ENCODE results near the gene STX4.

DNA sequence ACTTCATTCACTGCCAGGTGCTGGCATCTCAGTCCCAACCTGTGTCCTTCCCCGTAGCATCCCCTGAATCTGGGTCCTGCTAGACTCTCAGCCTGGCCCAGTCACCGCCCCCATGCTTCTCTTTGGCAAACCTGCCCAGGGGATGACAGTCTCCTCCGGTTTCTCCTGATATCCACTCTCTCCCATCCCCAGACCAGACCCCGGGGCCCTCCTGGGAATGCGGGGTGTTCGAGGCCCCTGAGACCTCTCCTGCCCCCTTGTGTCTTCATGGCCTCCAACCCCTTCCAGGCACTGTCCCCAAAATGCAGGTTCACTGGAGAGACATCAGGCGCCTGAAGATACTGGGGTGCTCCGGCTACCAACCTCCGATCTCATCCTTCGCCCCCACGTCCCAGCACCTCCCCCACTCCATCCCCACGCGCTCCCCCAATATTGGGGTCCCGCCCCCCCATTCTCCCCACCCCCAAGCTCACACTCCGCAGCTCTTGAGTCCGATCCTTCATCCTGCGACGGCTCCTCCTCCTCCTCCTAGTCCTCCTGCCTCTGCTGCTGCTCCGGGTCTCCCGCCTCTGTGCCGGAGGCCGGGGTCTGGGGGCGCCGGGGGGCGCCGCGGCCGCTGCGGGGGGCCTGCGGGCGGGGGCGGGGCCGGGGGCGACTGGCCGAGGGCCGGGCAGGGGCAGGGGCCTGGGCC is 23.3 kb upstream of the STX4 start:
- TF ChIP-seq CTCF (IDR thresholded peaks at IDR 0.05; ENCODE audit: low read depth, low read length, missing input control), result no peak
- no peak for TF ChIP-seq EGR1 (IDR thresholded peaks at IDR 0.05; ENCODE audit: low read depth in 2 of 2)
- TF ChIP-seq TAF1 (conservative IDR thresholded peaks at IDR 0.05), result no peak
- TF ChIP-seq, protein P1, sequence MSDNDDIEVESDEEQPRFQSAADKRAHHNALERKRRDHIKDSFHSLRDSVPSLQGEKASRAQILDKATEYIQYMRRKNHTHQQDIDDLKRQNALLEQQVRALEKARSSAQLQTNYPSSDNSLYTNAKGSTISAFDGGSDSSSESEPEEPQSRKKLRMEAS (IDR thresholded peaks at IDR 0.05), result no peak
- no peak for TF ChIP-seq SP1 (IDR thresholded peaks at IDR 0.05)
- TF ChIP-seq, protein P2, sequence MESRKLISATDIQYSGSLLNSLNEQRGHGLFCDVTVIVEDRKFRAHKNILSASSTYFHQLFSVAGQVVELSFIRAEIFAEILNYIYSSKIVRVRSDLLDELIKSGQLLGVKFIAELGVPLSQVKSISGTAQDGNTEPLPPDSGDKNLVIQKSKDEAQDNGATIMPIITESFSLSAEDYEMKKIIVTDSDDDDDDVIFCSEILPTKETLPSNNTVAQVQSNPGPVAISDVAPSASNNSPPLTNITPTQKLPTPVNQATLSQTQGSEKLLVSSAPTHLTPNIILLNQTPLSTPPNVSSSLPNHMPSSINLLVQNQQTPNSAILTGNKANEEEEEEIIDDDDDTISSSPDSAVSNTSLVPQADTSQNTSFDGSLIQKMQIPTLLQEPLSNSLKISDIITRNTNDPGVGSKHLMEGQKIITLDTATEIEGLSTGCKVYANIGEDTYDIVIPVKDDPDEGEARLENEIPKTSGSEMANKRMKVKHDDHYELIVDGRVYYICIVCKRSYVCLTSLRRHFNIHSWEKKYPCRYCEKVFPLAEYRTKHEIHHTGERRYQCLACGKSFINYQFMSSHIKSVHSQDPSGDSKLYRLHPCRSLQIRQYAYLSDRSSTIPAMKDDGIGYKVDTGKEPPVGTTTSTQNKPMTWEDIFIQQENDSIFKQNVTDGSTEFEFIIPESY (IDR thresholded peaks at IDR 0.05), result no peak
- TF ChIP-seq RAD21 (IDR thresholded peaks at IDR 0.05), result no peak
- TF ChIP-seq NR2F2 (IDR thresholded peaks at IDR 0.05), result no peak
- TF ChIP-seq GABPA (IDR thresholded peaks at IDR 0.05 in 1 of 2, conservative IDR thresholded peaks at IDR 0.05 in 1 of 2), result no peak
- no peak for TF ChIP-seq YY1 (IDR thresholded peaks at IDR 0.05)

Data from liver (tissue), 3 donors.